Activated CD8-positive, alpha-beta memory T cell treated with anti-CD3 and anti-CD28 coated beads for 1 hour (primary cell): Measurements from ENCODE around the gene MAP1LC3A.

Source experiments
- DNase-seq, 2 donors: peaks; one replicate each; pipeline ENCODE4 v3.0.0-alpha.2; 2020; ENCODE audit warnings: low read depth in 1 of 2; ENCODE audit errors: extremely low read depth in 1 of 2

MAP1LC3A gene

GRCh38 chr20:34528921-34529297, 29.6 kb upstream of the MAP1LC3A start:
- no peak for DNase-seq

GRCh38 chr20:34529742-34530141, 28.8 kb upstream of the MAP1LC3A start:
- no peak for DNase-seq

GRCh38 chr20:34530342-34530741, 28.2 kb upstream of the MAP1LC3A start:
- DNase-seq, result no peak

GRCh38 chr20:34531608-34532265, 26.8 kb upstream of the MAP1LC3A start:
- no peak for DNase-seq

- no peak for DNase-seq
Measured at GRCh38 chr20:34532320-34532719, 26.2 kb upstream of the MAP1LC3A start.

- DNase-seq, result no peak
Measured at GRCh38 chr20:34532756-34533155, 25.8 kb upstream of the MAP1LC3A start.

GRCh38 chr20:34534391-34535165, 23.9 kb upstream of the MAP1LC3A start:
- DNase-seq, result no peak

- DNase-seq, result no peak
Measured at GRCh38 chr20:34535301-34535840, 23.1 kb upstream of the MAP1LC3A start.

GRCh38 chr20:34535857-34536256, 22.7 kb upstream of the MAP1LC3A start:
- DNase-seq, result no peak

- no peak for DNase-seq
Measured at GRCh38 chr20:34536798-34537394, 21.6 kb upstream of the MAP1LC3A start.

GRCh38 chr20:34537651-34538050, 20.9 kb upstream of the MAP1LC3A start:
- no peak for DNase-seq

- no peak for DNase-seq
Measured at GRCh38 chr20:34538671-34539123, 19.8 kb upstream of the MAP1LC3A start.

GRCh38 chr20:34539756-34540155, 18.8 kb upstream of the MAP1LC3A start:
- no peak for DNase-seq

- no peak for DNase-seq
Measured at GRCh38 chr20:34540596-34541263, 17.8 kb upstream of the MAP1LC3A start.

GRCh38 chr20:34541264-34541901, 17.1 kb upstream of the MAP1LC3A start:
- no peak for DNase-seq

- no peak for DNase-seq
Measured at GRCh38 chr20:34541917-34542316, 16.6 kb upstream of the MAP1LC3A start.

- DNase-seq, result no peak
Measured at GRCh38 chr20:34542439-34542838, 16.1 kb upstream of the MAP1LC3A start.

- no peak for DNase-seq
Measured at GRCh38 chr20:34543463-34544056, 15.0 kb upstream of the MAP1LC3A start.

GRCh38 chr20:34544109-34544796, 14.3 kb upstream of the MAP1LC3A start:
- DNase-seq, result no peak

- DNase-seq, result no peak
Measured at GRCh38 chr20:34546751-34547181, 11.8 kb upstream of the MAP1LC3A start.
